ENCODE measurements around the gene CCDC70.

Gene CCDC70

DNA sequence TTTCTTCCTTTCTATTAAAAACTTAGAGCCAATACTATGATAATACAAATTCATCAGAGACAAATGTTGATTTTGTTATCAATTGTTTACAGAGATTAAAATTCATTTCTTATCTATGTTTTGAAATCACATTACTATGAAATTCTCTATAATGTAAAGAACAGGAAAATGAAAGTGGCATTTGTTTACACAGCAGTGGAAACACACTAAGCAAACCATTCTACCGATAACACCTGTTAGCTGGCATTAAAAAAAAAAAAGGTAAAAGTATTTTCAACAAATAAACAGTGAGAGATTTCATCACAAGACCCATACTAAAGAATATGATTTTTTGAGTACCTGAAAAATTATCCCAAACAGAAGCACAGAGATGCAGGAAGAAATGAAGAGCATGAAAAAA lies 4.8 kb upstream of the CCDC70 start:
- H3K4me3 ChIP-seq (ENCODE audit: insufficient read depth, low read depth, low read length): no peak overlapping the region
- no peaks in the 10 kb centered on the region for H3K36me3 ChIP-seq (ENCODE audit: control insufficient read depth, insufficient read depth, low read length)
- no peaks in the 10 kb centered on the region for H3K27me3 ChIP-seq (ENCODE audit: control insufficient read depth, insufficient read depth, low read length, poor library complexity, severe bottlenecking)
- no peaks in the 10 kb centered on the region for H3K4me1 ChIP-seq (ENCODE audit: control insufficient read depth, insufficient read depth, low read length)
- H3K27ac ChIP-seq (ENCODE audit: insufficient read depth, low read depth, low read length, poor library complexity, severe bottlenecking): no peak overlapping the region
- H3K9me3 ChIP-seq (ENCODE audit: control insufficient read depth, low read length): no peaks in the 10 kb centered on the region
- WGBS, 2 experiments: 100% methylated on average over 1 of the region's 1 CpG; no CpG with 5 or more reads in 1 of the 2 experiments

DNA sequence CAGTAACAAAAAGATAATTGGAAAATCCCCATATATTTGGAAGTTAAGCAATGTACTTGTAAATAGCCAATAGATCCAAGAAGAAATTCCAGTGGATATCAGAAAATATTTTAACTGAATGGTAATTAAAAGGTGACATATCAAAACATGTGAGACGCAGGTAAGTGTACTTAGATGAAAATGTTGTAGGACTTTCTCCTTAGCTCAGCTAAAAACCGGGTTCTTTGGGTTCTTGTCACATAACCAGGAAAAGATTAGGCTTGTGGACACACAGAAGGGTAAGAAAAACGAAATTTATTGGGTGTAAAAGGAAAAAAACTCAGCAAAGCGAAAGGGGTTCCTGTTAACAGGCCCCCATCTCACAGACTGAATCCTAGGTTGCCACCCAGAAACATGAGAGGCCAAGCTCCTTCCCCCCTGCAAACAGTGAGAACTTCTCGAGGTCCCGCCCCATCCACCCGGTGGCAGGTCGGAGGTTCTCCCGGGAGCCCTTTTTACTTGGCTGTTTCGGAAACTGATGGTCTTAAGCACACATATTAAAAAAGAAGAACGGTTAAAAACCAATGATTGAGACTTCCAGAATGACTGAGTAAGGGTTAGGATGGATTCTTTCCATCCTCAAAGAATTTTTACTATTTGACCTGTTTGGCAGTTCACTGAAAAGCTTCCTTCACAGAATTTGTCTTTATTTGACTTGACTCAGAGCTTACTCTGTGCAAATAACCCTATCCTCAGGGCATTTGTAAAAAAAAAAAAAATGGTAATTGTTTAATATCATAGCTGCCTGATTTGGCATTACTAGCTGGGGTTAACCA lies 3.1 kb upstream of the CCDC70 start:
- 47 to 49% methylated on average over 11 of the region's 11 CpGs for WGBS, 2 experiments
- H3K27me3 ChIP-seq (ENCODE audit: control insufficient read depth, insufficient read depth, low read length, poor library complexity, severe bottlenecking): no peaks in the 10 kb centered on the region
- H3K9me3 ChIP-seq (ENCODE audit: control insufficient read depth, low read length): no peaks in the 10 kb centered on the region

DNA sequence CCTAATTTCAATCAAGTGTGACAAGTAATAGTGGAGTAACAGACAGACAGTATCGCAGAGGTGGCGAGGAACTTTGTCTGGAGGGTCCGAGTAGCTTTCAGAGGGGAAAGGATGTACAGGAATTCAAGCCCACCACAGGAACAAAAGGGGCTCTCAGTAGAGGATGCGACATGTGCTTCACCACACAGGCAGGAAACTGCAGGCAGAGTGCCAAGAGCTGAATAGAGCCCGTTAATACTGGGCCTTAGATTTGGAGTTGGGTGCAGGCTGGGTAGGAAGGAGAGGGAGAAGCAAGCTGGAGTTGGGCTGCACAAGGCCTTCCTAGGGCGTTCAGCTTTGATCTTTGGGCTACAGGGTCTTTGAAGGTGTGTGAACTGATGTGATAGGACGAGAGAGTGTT lies 1.2 kb downstream of the CCDC70 start:
- Histone ChIP-seq H3K27me3 (ENCODE audit: control insufficient read depth, insufficient read depth, low read length, poor library complexity, severe bottlenecking) (no peaks in the 10 kb centered on the region), H3K4me3 (ENCODE audit: insufficient read depth, low read depth, low read length) (no peak overlapping the region), H3K9me3 (ENCODE audit: control insufficient read depth, low read length) (no peaks in the 10 kb centered on the region), H3K4me1 (ENCODE audit: control insufficient read depth, insufficient read depth, low read length) (no peaks in the 10 kb centered on the region), H3K27ac (ENCODE audit: insufficient read depth, low read depth, low read length, poor library complexity, severe bottlenecking) (no peak overlapping the region), H3K36me3 (ENCODE audit: control insufficient read depth, insufficient read depth, low read length) (no peaks in the 10 kb centered on the region)
- 90% methylated on average over 7 of the region's 7 CpGs for WGBS, 2 experiments

More for the DNA sequence above, 3.1 kb upstream of the CCDC70 start:
- Histone ChIP-seq H3K4me1 (ENCODE audit: control insufficient read depth, insufficient read depth, low read length) (no peaks in the 10 kb centered on the region), H3K27ac (ENCODE audit: insufficient read depth, low read depth, low read length, poor library complexity, severe bottlenecking) (no peak overlapping the region), H3K4me3 (ENCODE audit: insufficient read depth, low read depth, low read length) (no peak overlapping the region), H3K36me3 (ENCODE audit: control insufficient read depth, insufficient read depth, low read length) (no peaks in the 10 kb centered on the region)

DNA sequence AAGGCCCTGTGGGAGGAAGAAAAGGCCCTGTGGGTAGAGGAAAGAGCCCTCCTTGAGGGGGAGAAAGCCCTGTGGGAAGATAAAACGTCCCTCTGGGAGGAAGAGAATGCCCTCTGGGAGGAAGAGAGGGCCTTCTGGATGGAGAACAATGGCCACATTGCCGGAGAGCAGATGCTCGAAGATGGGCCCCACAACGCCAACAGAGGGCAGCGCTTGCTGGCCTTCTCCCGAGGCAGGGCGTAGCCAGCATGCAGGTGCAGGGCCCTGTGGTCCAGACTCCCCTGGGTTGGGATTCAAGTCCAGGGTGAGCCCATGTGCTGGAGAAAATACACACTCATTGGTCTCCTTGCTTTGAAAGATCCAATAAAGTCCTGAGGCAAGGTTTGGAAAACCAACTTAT lies 4.1 kb downstream of the CCDC70 start:
- Histone ChIP-seq H3K27me3 (ENCODE audit: control insufficient read depth, insufficient read depth, low read length, poor library complexity, severe bottlenecking) (no peaks in the 10 kb centered on the region), H3K9me3 (ENCODE audit: control insufficient read depth, low read length) (no peaks in the 10 kb centered on the region), H3K36me3 (ENCODE audit: control insufficient read depth, insufficient read depth, low read length) (no peaks in the 10 kb centered on the region), H3K4me3 (ENCODE audit: insufficient read depth, low read depth, low read length) (no peak overlapping the region), H3K4me1 (ENCODE audit: control insufficient read depth, insufficient read depth, low read length) (no peaks in the 10 kb centered on the region), H3K27ac (ENCODE audit: insufficient read depth, low read depth, low read length, poor library complexity, severe bottlenecking) (no peak overlapping the region)
- WGBS, 2 experiments: 74 to 75% methylated on average over 7 of the region's 7 CpGs

DNA sequence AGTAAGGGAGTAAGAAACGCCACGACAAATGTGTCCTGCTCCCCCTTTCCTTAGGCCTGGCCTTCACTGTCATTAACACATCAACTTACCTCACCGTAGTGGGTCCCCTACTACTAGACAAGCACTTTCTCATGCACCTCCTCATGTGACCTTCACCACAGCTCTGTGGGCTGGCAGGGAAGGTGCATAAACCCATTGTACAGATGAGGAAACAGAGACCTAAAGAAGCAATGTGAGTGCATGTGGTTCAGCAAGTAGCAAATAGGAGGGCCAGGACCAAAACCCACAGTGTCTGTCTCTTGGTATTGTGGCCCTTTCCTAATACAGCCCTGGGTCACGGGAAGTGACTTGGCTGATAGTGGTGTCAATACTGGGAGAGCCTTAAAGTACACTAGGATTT lies 5.3 kb downstream of the CCDC70 start:
- no peaks in the 10 kb centered on the region for H3K4me1 ChIP-seq (ENCODE audit: control insufficient read depth, insufficient read depth, low read length)
- no peaks in the 10 kb centered on the region for H3K36me3 ChIP-seq (ENCODE audit: control insufficient read depth, insufficient read depth, low read length)
- H3K27ac ChIP-seq (ENCODE audit: insufficient read depth, low read depth, low read length, poor library complexity, severe bottlenecking): no peak overlapping the region
- no peaks in the 10 kb centered on the region for H3K9me3 ChIP-seq (ENCODE audit: control insufficient read depth, low read length)
- no peaks in the 10 kb centered on the region for H3K27me3 ChIP-seq (ENCODE audit: control insufficient read depth, insufficient read depth, low read length, poor library complexity, severe bottlenecking)
- 89 to 96% methylated on average over 4 of the region's 4 CpGs for WGBS, 2 experiments
- H3K4me3 ChIP-seq (ENCODE audit: insufficient read depth, low read depth, low read length): no peak overlapping the region

DNA sequence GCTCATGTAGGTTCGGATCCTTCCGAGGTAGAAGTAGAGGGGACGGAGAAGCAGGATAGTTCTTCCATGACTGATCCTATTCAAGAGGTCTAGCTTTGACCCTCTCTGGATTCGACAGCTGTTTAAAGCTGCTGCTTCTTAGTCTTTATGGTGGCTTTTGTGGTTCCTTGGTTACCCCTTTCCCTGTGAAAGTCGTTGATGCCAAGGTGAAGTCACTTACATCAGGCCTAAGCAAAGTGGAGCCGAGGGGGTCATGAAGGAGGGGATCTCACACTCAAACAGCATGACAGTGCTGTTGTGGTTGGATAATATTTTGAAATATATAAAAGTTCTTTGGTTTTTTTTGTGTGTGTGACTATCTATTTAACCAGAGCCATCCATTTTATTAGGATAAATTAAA lies 8.1 kb downstream of the CCDC70 start:
- Histone ChIP-seq H3K4me1 (ENCODE audit: control insufficient read depth, insufficient read depth, low read length) (no peaks in the 10 kb centered on the region), H3K36me3 (ENCODE audit: control insufficient read depth, insufficient read depth, low read length) (no peaks in the 10 kb centered on the region), H3K4me3 (ENCODE audit: insufficient read depth, low read depth, low read length) (no peak overlapping the region), H3K27me3 (ENCODE audit: control insufficient read depth, insufficient read depth, low read length, poor library complexity, severe bottlenecking) (no peaks in the 10 kb centered on the region), H3K9me3 (ENCODE audit: control insufficient read depth, low read length) (no peaks in the 10 kb centered on the region), H3K27ac (ENCODE audit: insufficient read depth, low read depth, low read length, poor library complexity, severe bottlenecking) (no peak overlapping the region)
- WGBS, 2 experiments: 93 to 94% methylated on average over 6 of the region's 6 CpGs

DNA sequence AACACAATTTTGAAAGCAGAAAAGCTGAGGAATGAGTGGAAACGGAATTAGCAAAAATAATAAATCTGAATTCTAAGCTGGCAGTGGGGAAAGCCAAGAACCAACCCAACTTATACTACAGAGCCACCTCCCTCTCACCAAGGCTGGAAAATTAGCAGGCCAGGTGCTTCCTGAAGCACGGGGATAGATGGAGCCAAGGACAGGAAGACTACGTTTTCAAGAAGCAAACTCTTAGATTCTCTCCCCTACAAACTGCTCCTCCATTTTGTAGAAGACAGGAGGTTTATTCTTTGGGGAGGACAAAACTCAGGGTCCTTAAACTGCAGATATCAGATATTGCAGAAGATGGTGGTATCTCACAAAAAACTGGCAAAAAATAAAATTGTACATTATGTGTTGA lies 8.8 kb downstream of the CCDC70 start:
- no peak overlapping the region for H3K27ac ChIP-seq (ENCODE audit: insufficient read depth, low read depth, low read length, poor library complexity, severe bottlenecking)
- no peak overlapping the region for H3K4me3 ChIP-seq (ENCODE audit: insufficient read depth, low read depth, low read length)
- 95 to 100% methylated on average over 3 of the region's 3 CpGs for WGBS, 2 experiments
- no peaks in the 10 kb centered on the region for H3K36me3 ChIP-seq (ENCODE audit: control insufficient read depth, insufficient read depth, low read length)
- no peaks in the 10 kb centered on the region for H3K27me3 ChIP-seq (ENCODE audit: control insufficient read depth, insufficient read depth, low read length, poor library complexity, severe bottlenecking)
- H3K4me1 ChIP-seq (ENCODE audit: control insufficient read depth, insufficient read depth, low read length): no peaks in the 10 kb centered on the region
- no peaks in the 10 kb centered on the region for H3K9me3 ChIP-seq (ENCODE audit: control insufficient read depth, low read length)

DNA sequence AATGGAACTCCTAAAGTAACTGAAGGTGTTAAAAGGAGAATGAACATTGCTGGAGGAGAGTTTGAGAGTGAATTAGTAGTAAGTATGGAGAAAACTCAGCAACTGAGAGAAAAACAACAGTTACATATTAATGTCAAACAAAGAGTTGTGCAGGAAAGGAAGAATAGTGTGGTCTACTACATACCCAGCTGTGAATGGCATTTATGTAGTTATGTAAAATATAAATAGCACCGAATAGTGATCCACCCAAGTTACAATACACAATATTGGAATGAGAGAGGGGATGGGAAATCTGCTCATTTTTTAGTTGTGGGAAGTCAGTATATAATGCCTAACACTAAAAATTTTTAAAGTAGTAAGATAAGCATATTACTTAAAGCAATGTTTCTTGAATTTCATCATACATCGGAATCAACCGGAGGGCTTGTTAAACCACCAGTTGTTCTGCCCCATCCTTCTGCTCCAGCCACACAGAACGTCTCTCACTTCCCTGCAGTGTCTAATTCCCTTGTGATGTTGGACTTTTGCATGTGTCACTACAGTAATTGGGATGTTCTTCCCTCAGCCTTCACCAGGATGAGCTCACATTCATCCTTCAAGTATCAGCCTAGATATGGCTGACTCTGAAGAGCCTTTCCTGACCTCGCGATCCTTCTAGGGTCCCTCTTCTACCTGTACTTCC lies 11.5 kb downstream of the CCDC70 start:
- no peaks in the 10 kb centered on the region for H3K27me3 ChIP-seq (ENCODE audit: control insufficient read depth, insufficient read depth, low read length, poor library complexity, severe bottlenecking)
- no peaks in the 10 kb centered on the region for H3K36me3 ChIP-seq (ENCODE audit: control insufficient read depth, insufficient read depth, low read length)
- H3K4me3 ChIP-seq (ENCODE audit: insufficient read depth, low read depth, low read length): no peak overlapping the region
- no peaks in the 10 kb centered on the region for H3K4me1 ChIP-seq (ENCODE audit: control insufficient read depth, insufficient read depth, low read length)
- no peaks in the 10 kb centered on the region for H3K9me3 ChIP-seq (ENCODE audit: control insufficient read depth, low read length)
- H3K27ac ChIP-seq (ENCODE audit: insufficient read depth, low read depth, low read length, poor library complexity, severe bottlenecking): no peak overlapping the region
- 93 to 99% methylated on average over 5 of the region's 6 CpGs for WGBS, 2 experiments

DNA sequence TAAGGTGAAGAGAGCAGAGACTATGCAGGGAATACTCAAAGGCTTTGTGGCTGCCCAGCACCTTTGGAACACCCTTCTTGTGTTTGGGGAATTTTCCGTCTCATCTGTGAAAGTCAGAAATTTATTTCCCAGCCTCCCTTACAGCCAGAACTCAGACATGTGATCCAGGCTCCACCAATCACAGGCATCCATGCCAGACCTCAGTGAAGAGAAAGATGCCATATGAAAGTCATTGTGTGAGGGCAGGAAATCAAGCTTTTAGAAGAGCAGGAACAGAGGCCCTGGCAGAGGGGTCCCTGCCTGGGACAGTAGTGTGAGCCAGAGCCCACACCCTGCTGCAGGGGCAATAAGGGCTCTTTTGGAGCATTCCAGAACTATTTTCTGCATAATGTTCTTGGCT lies 12.1 kb downstream of the CCDC70 start:
- no peaks in the 10 kb centered on the region for H3K36me3 ChIP-seq (ENCODE audit: control insufficient read depth, insufficient read depth, low read length)
- no peak overlapping the region for H3K27ac ChIP-seq (ENCODE audit: insufficient read depth, low read depth, low read length, poor library complexity, severe bottlenecking)
- no peaks in the 10 kb centered on the region for H3K9me3 ChIP-seq (ENCODE audit: control insufficient read depth, low read length)
- no peaks in the 10 kb centered on the region for H3K27me3 ChIP-seq (ENCODE audit: control insufficient read depth, insufficient read depth, low read length, poor library complexity, severe bottlenecking)
- no peak overlapping the region for H3K4me3 ChIP-seq (ENCODE audit: insufficient read depth, low read depth, low read length)
- no peaks in the 10 kb centered on the region for H3K4me1 ChIP-seq (ENCODE audit: control insufficient read depth, insufficient read depth, low read length)
- WGBS, 2 experiments: 89 to 100% methylated on average over 1 of the region's 1 CpG

DNA sequence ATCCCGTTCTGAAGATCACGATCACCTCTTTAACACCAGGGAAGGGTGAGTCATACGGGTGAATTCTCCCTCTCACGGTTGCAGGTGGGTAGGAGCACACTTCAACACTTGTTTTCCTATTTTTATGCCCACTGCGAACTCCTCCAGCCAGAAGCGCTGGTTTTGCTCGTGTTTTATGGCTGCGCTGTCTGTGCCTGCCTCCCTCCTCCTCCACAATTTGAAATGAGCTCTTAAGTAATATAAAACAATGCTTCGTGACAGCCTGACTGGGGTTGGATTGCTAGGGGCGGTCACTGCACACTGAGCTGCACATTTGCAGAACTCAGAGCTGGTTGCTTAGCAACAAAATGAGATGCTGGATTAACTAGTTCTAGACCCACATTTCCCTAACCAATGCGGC lies 12.9 kb downstream of the CCDC70 start:
- Histone ChIP-seq H3K4me3 (ENCODE audit: insufficient read depth, low read depth, low read length) (no peak overlapping the region), H3K27me3 (ENCODE audit: control insufficient read depth, insufficient read depth, low read length, poor library complexity, severe bottlenecking) (no peaks in the 10 kb centered on the region), H3K4me1 (ENCODE audit: control insufficient read depth, insufficient read depth, low read length) (no peaks in the 10 kb centered on the region), H3K36me3 (ENCODE audit: control insufficient read depth, insufficient read depth, low read length) (no peaks in the 10 kb centered on the region), H3K9me3 (ENCODE audit: control insufficient read depth, low read length) (no peaks in the 10 kb centered on the region), H3K27ac (ENCODE audit: insufficient read depth, low read depth, low read length, poor library complexity, severe bottlenecking) (no peak overlapping the region)
- WGBS, 2 experiments: 83 to 88% methylated on average over 11 of the region's 11 CpGs

All from ectodermal cell (in vitro differentiated cells).